Endothelial cell of hepatic sinusoid (primary cell): Measurements from ENCODE around the gene GFI1B.
"Not testable (repeated sequence)": the region's sequence is repeated elsewhere in the genome, so short reads cannot be mapped to it uniquely, and the experiment has no call there.

Source experiments
- in situ Hi-C: cut with HindIII; loops from 2 replicates; pipeline ENCODE4 v1.10.0; 2017; ENCODE audit warnings: low sequenced_read_pairs

The GFI1B gene

GRCh38 chr9:132989414-132989996 is 11.0 kb downstream of the GFI1B start:
- in situ Hi-C loops, result no loop called here

- in situ Hi-C loops, result not testable (repeated sequence)
Measured at GRCh38 chr9:132989998-132990557, 11.6 kb downstream of the GFI1B start.

GRCh38 chr9:132990781-132991180 is 12.3 kb downstream of the GFI1B start:
- in situ Hi-C loops, result no loop called here

GRCh38 chr9:132991351-132992300 is 13.1 kb downstream of the GFI1B start:
- in situ Hi-C loops, result no loop called here

- in situ Hi-C loops, result no loop called here
Measured at GRCh38 chr9:132993511-132993939, 15.0 kb downstream of the GFI1B start.

GRCh38 chr9:132994410-132995120 is 16.1 kb downstream of the GFI1B start:
- in situ Hi-C loops, result no loop called here

- in situ Hi-C loops, result no loop called here
Measured at GRCh38 chr9:132995121-132995420, 16.6 kb downstream of the GFI1B start.

- in situ Hi-C loops, result no loop called here
Measured at GRCh38 chr9:132995879-132996278, 17.4 kb downstream of the GFI1B start.

- in situ Hi-C loops, result no loop called here
Measured at GRCh38 chr9:132996526-132996925, 18.0 kb downstream of the GFI1B start.

GRCh38 chr9:132997591-132997990 is 19.1 kb downstream of the GFI1B start:
- in situ Hi-C loops, result no loop called here

- in situ Hi-C loops, result not testable (repeated sequence)
Measured at GRCh38 chr9:132998221-132998620, 19.7 kb downstream of the GFI1B start.

- in situ Hi-C loops, result no loop called here
Measured at GRCh38 chr9:132998831-132999635, 20.5 kb downstream of the GFI1B start.

- in situ Hi-C loops, result no loop called here
Measured at GRCh38 chr9:133002147-133003070, 23.9 kb downstream of the GFI1B start.

- in situ Hi-C loops, result no loop called here
Measured at GRCh38 chr9:133003071-133003461, 24.6 kb downstream of the GFI1B start.

- in situ Hi-C loops, result no loop called here
Measured at GRCh38 chr9:133003671-133004090, 25.2 kb downstream of the GFI1B start.

GRCh38 chr9:133004091-133004998 is 25.9 kb downstream of the GFI1B start:
- in situ Hi-C loops, result no loop called here

- in situ Hi-C loops, result no loop called here
Measured at GRCh38 chr9:133004999-133005760, 26.7 kb downstream of the GFI1B start.

- in situ Hi-C loops, result no loop called here
Measured at GRCh38 chr9:133005957-133006356, 27.5 kb downstream of the GFI1B start.
